ENCODE measurements around the gene RABEP2.
"Not testable (repeated sequence)": the region's sequence is repeated elsewhere in the genome, so short reads cannot be mapped to it uniquely, and the experiment has no call there.

Gene RABEP2

GRCh38 chr16:28878083-28878926 is 46.7 kb downstream of the RABEP2 start, which contains the start of gene ATP2A1:
TSS of gene ATP2A1 (plus strand) at chr16:28878488. CDS start at chr16:28878672, 184 bp downstream.
- DNase-seq, result no peak

- DNase-seq, result no peak
Observed at GRCh38 chr16:28877655-28878000, 47.4 kb downstream of the RABEP2 start.

- DNase-seq, result no peak
Observed at GRCh38 chr16:28876973-28877654, 47.9 kb downstream of the RABEP2 start.

- DNase-seq, result no peak
Observed at GRCh38 chr16:28876019-28876659, 48.9 kb downstream of the RABEP2 start.

- DNase-seq, result no peak
Observed at GRCh38 chr16:28875134-28876018, 49.7 kb downstream of the RABEP2 start.

GRCh38 chr16:28874406-28874805 is 50.6 kb downstream of the RABEP2 start:
- DNase-seq, result no peak

GRCh38 chr16:28873543-28874201 is 51.4 kb downstream of the RABEP2 start:
- DNase-seq, result peak; percentile 10 to 18 (median 12)

- DNase-seq, result no peak
Observed at GRCh38 chr16:28872952-28873351, 52.1 kb downstream of the RABEP2 start.

GRCh38 chr16:28869201-28869600 is 55.8 kb downstream of the RABEP2 start:
- DNase-seq, result no peak

GRCh38 chr16:28867646-28868045 is 57.4 kb downstream of the RABEP2 start:
- not testable (repeated sequence) for DNase-seq

- no peak for DNase-seq
Observed at GRCh38 chr16:28867241-28867640, 57.8 kb downstream of the RABEP2 start.

GRCh38 chr16:28866454-28866804 is 58.6 kb downstream of the RABEP2 start:
- no peak for DNase-seq

- no peak for DNase-seq
Observed at GRCh38 chr16:28865722-28866453, 59.1 kb downstream of the RABEP2 start.

- DNase-seq, result no peak
Observed at GRCh38 chr16:28865001-28865688, 59.9 kb downstream of the RABEP2 start.

GRCh38 chr16:28863929-28864793 is 60.9 kb downstream of the RABEP2 start:
- no peak for DNase-seq

- no peak for DNase-seq
Observed at GRCh38 chr16:28859326-28859725, 65.7 kb downstream of the RABEP2 start.

GRCh38 chr16:28858421-28858820 is 66.6 kb downstream of the RABEP2 start:
- no peak for DNase-seq
